Muscle of leg (tissue), 16 donors: ENCODE results near the gene TRNT1. TPM values are rescaled to one million over a fixed set of nuclear protein-coding genes. Genes with fewer than 3 reads are reported as not detected.

Source experiments
- DNase-seq: peaks from one replicate; pipeline ENCODE4 v3.0.0; 2013
- H3K27ac ChIP-seq: one replicate; pipeline ENCODE4 v1.5.1; 2013; ENCODE audit warnings: mild to moderate bottlenecking, low read length, control low read depth
- H3K27me3 ChIP-seq: one replicate; pipeline ENCODE4 v1.6.1; 2013; ENCODE audit warnings: low read length; ENCODE audit not compliant: control insufficient read depth, insufficient read depth
- H3K36me3 ChIP-seq: one replicate; pipeline ENCODE4 v1.6.1; 2013; ENCODE audit warnings: low read length; ENCODE audit not compliant: control insufficient read depth, insufficient read depth
- H3K4me1 ChIP-seq: one replicate; pipeline ENCODE4 v1.6.1; 2013; ENCODE audit warnings: low read length; ENCODE audit not compliant: control insufficient read depth, insufficient read depth
- H3K4me3 ChIP-seq: one replicate; pipeline ENCODE4 v1.5.1; 2013; ENCODE audit warnings: low read length, control low read depth
- H3K9me3 ChIP-seq: replicated peaks from 2 replicates; pipeline ENCODE4 v1.6.1; 2013; ENCODE audit warnings: low read depth, low read length; ENCODE audit not compliant: control insufficient read depth
- WGBS: methylation state at CpG from one replicate; pipeline ENCODE4 v1.1.5; 2013; ENCODE audit warnings: missing lambda C conversion rate; ENCODE audit not compliant: insufficient coverage; 5-methylcytosine and 5-hydroxymethylcytosine counted together
- long read RNA-seq, 11 donors: transcript quantifications; one replicate each; lab custom pipeline, GENCODE V29; 2026
- polyA plus RNA-seq, 8 donors: library from polyadenylated mRNA; unstranded; fragments of 120-200 nt; gene quantifications; one replicate each; pipeline versions ENCODE4 v1.2.1 to v1.2.3, GENCODE V29; 2013; ENCODE audit warnings: inconsistent platforms in 1 of 8, low replicate concordance in 1 of 8; ENCODE audit not compliant: insufficient read length in 8 of 8, insufficient read depth in 1 of 8
- total RNA-seq: library from RNA; stranded (reverse); fragments of 120-200 nt; gene quantifications from one replicate; pipeline ENCODE4 v1.2.4, GENCODE V29; 2013

TRNT1 gene
- total RNA-seq: 17.9 TPM
- 10 to 100 TPM; 12.9 to 21.7 (median 16.2) TPM for polyA plus RNA-seq
- long read RNA-seq, donor 1, partial matches to known transcripts: 0 of 2 reads
- long read RNA-seq, donor 1, other reads (novel, unspliced or antisense): 0 of 2 reads
- long read RNA-seq, donor 2, partial matches to known transcripts: 0 of 1 reads
- long read RNA-seq, donor 2, other reads (novel, unspliced or antisense): 0 of 1 reads
- long read RNA-seq, donor 3, partial matches to known transcripts: 0 of 5 reads
- long read RNA-seq, donor 3, other reads (novel, unspliced or antisense): 0 of 5 reads
- long read RNA-seq, donor 4, partial matches to known transcripts: 0 of 6 reads
- long read RNA-seq, donor 4, other reads (novel, unspliced or antisense): 6 of 6 reads
- long read RNA-seq, donor 5, transcript TRNT1-201 (8 exons, 2,276 nt): major isoform, 11 of 46 reads
- long read RNA-seq, donor 5, partial matches to known transcripts: 10 of 46 reads
- long read RNA-seq, donor 5, other reads (novel, unspliced or antisense): 18 of 46 reads
- long read RNA-seq, donor 6, transcript TRNT1-201 (8 exons, 2,276 nt): major isoform, 7 of 47 reads
- long read RNA-seq, donor 6, partial matches to known transcripts: 14 of 47 reads
- long read RNA-seq, donor 6, other reads (novel, unspliced or antisense): 23 of 47 reads
- long read RNA-seq, donor 7, partial matches to known transcripts: 0 of 5 reads
- long read RNA-seq, donor 7, other reads (novel, unspliced or antisense): 0 of 5 reads
- long read RNA-seq, donor 8, partial matches to known transcripts: 0 of 2 reads
- long read RNA-seq, donor 8, other reads (novel, unspliced or antisense): 0 of 2 reads
- long read RNA-seq, donor 9, partial matches to known transcripts: 0 of 3 reads
- long read RNA-seq, donor 9, other reads (novel, unspliced or antisense): 0 of 3 reads
- long read RNA-seq, donor 10, partial matches to known transcripts: 0 of 4 reads
- long read RNA-seq, donor 10, other reads (novel, unspliced or antisense): 0 of 4 reads
- long read RNA-seq, donor 11, transcript TRNT1-201 (8 exons, 2,276 nt): major isoform, 8 of 9 reads
- long read RNA-seq, donor 11, partial matches to known transcripts: 0 of 9 reads
- long read RNA-seq, donor 11, other reads (novel, unspliced or antisense): 0 of 9 reads

- DNase-seq: peak; percentile 98
- Histone ChIP-seq H3K27ac (peak within 1 kb of the TSS; percentile 96), H3K9me3 (no peaks in the 10 kb centered on the region), H3K36me3 (peaks cover 20% of the 10 kb centered on the region), H3K27me3 (no peaks in the 10 kb centered on the region), H3K4me3 (peak within 1 kb of the TSS; percentile 97), H3K4me1 (peaks cover 13% of the 10 kb centered on the region)
- WGBS: under 1% methylated on average over 95 of the region's 100 CpGs
Observed at GRCh38 chr3:3126477-3127431, at the start of gene TRNT1. Gene TRNT1 (plus strand): TSS chr3:3126940. CDS start chr3:3129041, 2,101 bp downstream.

- Histone ChIP-seq H3K36me3 (no peaks in the 10 kb centered on the region), H3K4me3 (no peak overlapping the region), H3K4me1 (no peaks in the 10 kb centered on the region), H3K27me3 (no peaks in the 10 kb centered on the region), H3K27ac (no peak overlapping the region), H3K9me3 (no peaks in the 10 kb centered on the region)
- DNase-seq: no peak
- 86% methylated on average over 2 of the region's 5 CpGs for WGBS
Observed at GRCh38 chr3:3080309-3080708, 46.4 kb upstream of the TRNT1 start.

- Histone ChIP-seq H3K27me3 (no peaks in the 10 kb centered on the region), H3K4me3 (no peak overlapping the region), H3K4me1 (no peaks in the 10 kb centered on the region), H3K27ac (no peak overlapping the region), H3K36me3 (no peaks in the 10 kb centered on the region), H3K9me3 (no peaks in the 10 kb centered on the region)
- no peak for DNase-seq
- 80% methylated on average over 1 of the region's 9 CpGs for WGBS
Observed at GRCh38 chr3:3081381-3082233, 45.1 kb upstream of the TRNT1 start.

GRCh38 chr3:3082234-3082924 lies 44.4 kb upstream of the TRNT1 start:
- H3K27me3 ChIP-seq: no peaks in the 10 kb centered on the region
- no peak overlapping the region for H3K4me3 ChIP-seq
- no peak overlapping the region for H3K27ac ChIP-seq
- no CpG with 5 or more reads among the region's 2 CpGs for WGBS
- DNase-seq: no peak
- no peaks in the 10 kb centered on the region for H3K9me3 ChIP-seq
- H3K4me1 ChIP-seq: no peaks in the 10 kb centered on the region
- H3K36me3 ChIP-seq: no peaks in the 10 kb centered on the region

- Histone ChIP-seq H3K27me3 (no peaks in the 10 kb centered on the region), H3K4me1 (no peaks in the 10 kb centered on the region), H3K36me3 (no peaks in the 10 kb centered on the region), H3K9me3 (no peaks in the 10 kb centered on the region), H3K4me3 (no peak overlapping the region), H3K27ac (no peak overlapping the region)
- 87% methylated on average over 3 of the region's 3 CpGs for WGBS
- no peak for DNase-seq
Observed at GRCh38 chr3:3084890-3085289, 41.9 kb upstream of the TRNT1 start.

- 76% methylated on average over 3 of the region's 6 CpGs for WGBS
- Histone ChIP-seq H3K27ac (no peak overlapping the region), H3K36me3 (no peaks in the 10 kb centered on the region)
Observed at GRCh38 chr3:3085782-3086181, 41.0 kb upstream of the TRNT1 start.

GRCh38 chr3:3086239-3086638 lies 40.5 kb upstream of the TRNT1 start:
- 93% methylated on average over 2 of the region's 6 CpGs for WGBS
- no peak overlapping the region for H3K27ac ChIP-seq
- no peak overlapping the region for H3K4me3 ChIP-seq

More at GRCh38 chr3:3085782-3086181, 41.0 kb upstream of the TRNT1 start:
- Histone ChIP-seq H3K9me3 (no peaks in the 10 kb centered on the region), H3K27me3 (no peaks in the 10 kb centered on the region), H3K4me1 (no peaks in the 10 kb centered on the region), H3K4me3 (no peak overlapping the region)
- DNase-seq: no peak

GRCh38 chr3:3087279-3087678 lies 39.5 kb upstream of the TRNT1 start:
- no peaks in the 10 kb centered on the region for H3K9me3 ChIP-seq
- H3K27me3 ChIP-seq: no peaks in the 10 kb centered on the region
- H3K27ac ChIP-seq: no peak overlapping the region
- no peaks in the 10 kb centered on the region for H3K36me3 ChIP-seq
- H3K4me3 ChIP-seq: no peak overlapping the region
- H3K4me1 ChIP-seq: no peaks in the 10 kb centered on the region
- no peak for DNase-seq

More at GRCh38 chr3:3086239-3086638, 40.5 kb upstream of the TRNT1 start:
- Histone ChIP-seq H3K27me3 (no peaks in the 10 kb centered on the region), H3K36me3 (no peaks in the 10 kb centered on the region), H3K4me1 (no peaks in the 10 kb centered on the region), H3K9me3 (no peaks in the 10 kb centered on the region)
- no peak for DNase-seq
